ENCODE results near the gene ASAP2. TPM values are rescaled to one million over a fixed set of nuclear protein-coding genes. Genes with fewer than 3 reads are reported as not detected.

The ASAP2 gene
- total RNA-seq, 1 donor from 2014 or later, result 29.5 TPM

DNA sequence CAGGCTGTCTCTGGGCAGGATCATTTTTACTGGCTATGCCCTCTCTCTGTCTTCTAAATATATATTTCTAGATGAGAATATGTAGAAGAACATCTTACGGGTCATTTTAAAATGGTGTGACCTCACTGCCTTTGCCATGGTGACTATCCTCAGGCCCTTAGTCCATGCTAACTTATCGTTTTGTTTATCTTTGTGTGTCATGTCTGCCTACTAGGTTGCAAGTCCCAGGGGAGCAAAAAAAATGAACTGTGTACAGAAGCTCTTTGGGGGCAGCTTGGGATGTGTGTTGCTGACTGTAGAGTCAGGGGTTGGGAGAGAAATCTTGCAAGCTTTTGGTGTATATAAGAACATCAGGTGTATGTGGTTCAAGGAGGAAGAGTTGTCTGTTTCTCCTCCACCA lies 227.9 kb downstream of the ASAP2 start:
- no peak for DNase-seq

DNA sequence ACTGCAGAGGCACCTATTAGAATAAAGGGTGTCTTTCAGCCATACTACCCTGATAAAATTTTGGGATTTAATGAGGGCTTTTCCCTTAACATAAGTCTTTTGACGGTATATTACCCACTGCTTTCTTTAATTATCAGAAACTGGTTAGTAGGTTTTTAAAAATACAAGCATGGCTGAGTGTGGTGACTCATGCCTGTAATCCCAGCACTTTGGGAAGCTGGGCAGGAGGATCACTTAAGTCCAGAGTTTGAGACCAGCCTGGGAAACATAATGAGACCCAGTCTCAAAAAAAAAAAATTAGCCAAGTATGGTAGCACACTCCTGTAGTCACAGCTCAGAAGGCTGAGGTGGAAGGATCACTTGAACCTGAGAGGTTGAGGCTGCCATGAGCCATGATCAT lies 232.9 kb downstream of the ASAP2 start:
- DNase-seq, result no peak

GRCh38 chr2:9440058-9440727 lies 233.6 kb downstream of the ASAP2 start:
- peak; percentile 13 for DNase-seq

- DNase-seq, result no peak
Measured at GRCh38 chr2:9441556-9441955, 234.9 kb downstream of the ASAP2 start.

GRCh38 chr2:9443526-9443925 lies 236.9 kb downstream of the ASAP2 start:
- DNase-seq, result no peak

DNA sequence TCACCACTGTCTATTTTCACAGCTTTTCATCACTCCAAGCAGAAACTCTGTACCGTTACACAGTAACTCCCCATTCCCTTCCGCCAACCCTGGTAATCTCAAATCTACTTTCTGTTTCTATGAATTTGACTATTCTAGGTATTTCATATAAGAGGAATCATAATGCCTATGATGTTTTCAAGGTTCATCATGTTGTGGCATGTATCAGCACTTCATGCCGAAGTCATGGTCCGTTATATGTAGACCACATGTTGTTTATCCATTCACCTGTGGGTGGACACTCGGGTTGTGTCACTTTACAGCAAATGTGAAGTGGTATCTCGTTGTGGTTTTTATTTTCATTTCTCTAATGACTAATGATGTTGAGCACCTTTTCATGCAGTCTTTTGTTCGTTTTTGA lies 238.5 kb downstream of the ASAP2 start:
- no peak for DNase-seq

GRCh38 chr2:9451231-9451630 lies 244.6 kb downstream of the ASAP2 start:
- DNase-seq, result no peak

Other genes starting within 250 kb of the ASAP2 start
- gene MBOAT2, start 203.1 kb upstream of the ASAP2 start, total RNA-seq, result 48.5 TPM
- 34.9 TPM for gene ITGB1BP1, start 216.7 kb downstream of the ASAP2 start, total RNA-seq
- 33.4 TPM for gene CPSF3, start 216.8 kb downstream of the ASAP2 start, total RNA-seq